HS-5 (cell line): ENCODE measurements around the gene GNA15.

Experiments
- DNase-seq: peaks from one replicate; pipeline ENCODE4 v3.0.0-alpha.2; 2012; ENCODE audit warnings: low read depth

GNA15 gene

DNA sequence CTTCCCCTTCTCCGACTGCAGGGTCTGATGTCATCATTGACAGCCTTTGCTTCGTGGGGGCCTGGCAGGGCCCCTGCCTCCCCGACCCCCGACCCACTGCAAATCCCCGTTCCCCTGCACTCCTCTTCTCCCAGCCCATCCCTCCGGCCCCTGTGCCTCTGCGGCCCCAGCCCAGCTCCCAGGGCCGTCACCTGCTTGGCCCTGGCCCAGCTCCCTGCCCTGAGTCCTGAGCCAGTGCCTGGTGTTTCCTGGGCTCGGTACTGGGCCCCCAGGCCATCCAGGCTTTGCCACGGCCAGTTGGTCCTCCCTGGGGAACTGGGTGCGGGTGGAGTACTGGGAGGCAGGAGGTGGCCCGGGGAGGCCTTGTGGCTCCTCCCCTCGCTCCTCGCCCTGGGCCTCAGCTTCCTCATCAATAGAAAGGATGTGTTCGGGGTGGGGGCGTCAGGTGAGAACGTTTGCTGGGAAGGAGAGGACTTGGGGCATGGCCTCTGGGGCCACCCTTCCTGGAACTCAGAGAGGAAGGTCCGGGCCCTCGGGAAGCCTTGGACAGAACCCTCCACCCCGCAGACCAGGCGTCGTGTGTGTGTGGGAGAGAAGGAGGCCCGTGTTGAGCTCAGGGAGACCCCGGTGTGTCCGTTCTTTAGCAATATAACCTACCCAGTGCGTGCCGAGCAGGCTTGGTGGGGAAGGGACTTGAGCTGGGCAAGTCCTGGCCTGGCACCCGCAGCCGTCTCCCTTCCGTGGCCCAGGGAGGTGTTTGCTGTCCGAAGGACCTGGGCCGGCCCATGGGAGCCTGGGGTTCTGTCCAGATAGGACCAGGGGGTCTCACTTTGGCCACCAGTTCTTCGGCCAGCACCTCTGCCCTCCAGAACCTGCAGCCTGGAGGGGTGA lies 72.7 kb downstream of the GNA15 start:
- DNase-seq: no peak

DNA sequence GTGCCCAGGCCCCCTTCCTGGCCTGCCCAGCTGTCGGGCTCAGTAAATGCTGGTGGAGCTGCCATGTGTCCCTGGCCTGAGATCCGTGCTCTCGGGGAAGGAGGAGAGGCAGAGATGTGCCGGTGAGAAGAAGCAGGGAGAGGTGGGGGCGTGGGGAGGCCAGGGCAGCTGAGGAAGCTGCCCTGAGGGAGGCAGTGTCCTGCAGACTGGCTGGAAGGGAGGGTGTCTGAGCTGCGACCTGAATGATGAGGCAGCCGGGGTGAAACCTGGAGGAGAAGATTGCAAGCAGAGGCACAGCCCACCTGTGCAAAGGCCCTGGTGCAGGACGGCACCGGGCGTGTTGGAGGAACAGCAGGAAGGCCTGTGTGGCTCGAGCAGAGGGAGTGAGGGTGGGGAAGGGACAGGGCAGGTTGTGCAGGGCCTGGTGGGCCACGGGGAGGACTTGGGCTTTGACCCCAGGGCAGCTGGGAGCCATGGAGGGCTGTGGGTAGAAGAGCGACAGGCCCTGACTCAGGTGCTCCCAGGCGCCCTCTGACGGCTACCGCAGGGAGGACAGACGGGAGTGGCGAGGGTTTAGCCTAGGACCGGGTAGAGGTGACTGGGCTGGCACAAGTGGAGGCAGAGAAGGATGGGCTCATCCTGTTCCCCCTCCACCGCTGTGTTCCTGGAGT lies 74.6 kb downstream of the GNA15 start:
- DNase-seq: no peak

DNA sequence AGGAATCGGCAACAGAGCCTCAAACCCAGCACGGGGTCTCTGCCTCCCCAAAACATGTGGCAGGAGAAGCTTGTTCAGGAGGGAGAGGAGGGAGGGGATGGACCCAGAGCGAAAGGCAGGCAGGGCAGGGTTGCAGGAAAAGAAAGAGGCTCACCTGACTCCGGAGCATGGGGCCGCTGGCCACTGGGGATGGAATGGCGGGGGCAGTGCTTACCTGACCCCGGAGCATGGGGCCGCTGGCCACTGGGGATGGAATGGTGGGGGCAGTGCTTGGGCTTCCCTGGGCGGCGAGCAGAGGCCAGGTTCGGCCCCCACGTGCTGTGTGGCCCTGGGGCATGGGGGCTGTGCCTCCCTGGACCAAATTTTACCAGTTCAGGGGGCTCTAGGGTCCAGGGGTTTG lies 75.4 kb downstream of the GNA15 start:
- no peak for DNase-seq

DNA sequence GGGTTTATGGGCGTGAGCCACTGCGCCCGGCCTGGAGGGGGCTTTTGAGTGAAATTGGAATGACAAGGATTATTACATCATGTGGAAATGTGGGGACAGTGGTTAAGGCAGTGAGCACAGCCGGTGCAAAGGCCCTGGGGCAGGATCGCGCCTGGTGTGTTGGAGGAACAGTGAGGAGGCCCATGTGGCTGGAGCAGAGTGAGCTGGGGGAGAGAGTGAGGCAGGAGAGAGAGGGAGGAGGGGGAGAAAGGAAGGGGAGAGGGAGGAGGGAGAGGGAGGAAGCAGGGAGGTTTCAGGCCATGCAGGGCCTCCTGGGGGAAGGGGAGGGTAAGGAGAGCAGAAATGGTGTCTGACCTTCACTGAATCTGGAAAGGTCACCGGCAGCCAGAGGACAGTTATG lies 77.3 kb downstream of the GNA15 start:
- no peak for DNase-seq
